ENCODE results near the gene OPA3. TPM values are rescaled to one million over a fixed set of nuclear protein-coding genes. Genes with fewer than 3 reads are reported as not detected.

OPA3 gene
- polyA plus RNA-seq, 1 donor (not counting 4 experiments of a cell fraction or from before 2014, with no cell fraction given): 11.9 TPM

GRCh38 chr19:45547965-45548609, 36.5 kb downstream of the OPA3 start:
- Histone ChIP-seq H3K27me3 (ENCODE audit: control insufficient read depth, extremely low read depth, insufficient read depth, low read length) (no peaks in the 10 kb centered on the region), H3K9me1 (ENCODE audit: control insufficient read depth, extremely low read depth, insufficient read depth, low read length) (peaks cover 5% of the 10 kb centered on the region), H3K27ac (ENCODE audit: control insufficient read depth, insufficient read depth, low read length) (peak overlapping the region; percentile 72), H3K9ac (ENCODE audit: control insufficient read depth, extremely low read depth, insufficient read depth, low read length) (no peak overlapping the region), H3K4me1 (ENCODE audit: control insufficient read depth, extremely low read depth, insufficient read depth, low read length) (peaks cover 29% of the 10 kb centered on the region), H3K79me2 (ENCODE audit: control insufficient read depth, insufficient read depth, low read length) (no peaks in the 10 kb centered on the region), H3K4me3 (ENCODE audit: control insufficient read depth in 2 of 3, extremely low read depth in 1 of 3, insufficient read depth in 2 of 3, low read depth in 1 of 3, low read length in 3 of 3) (no peak overlapping the region), H2AFZ (ENCODE audit: control insufficient read depth, low read length) (peak overlapping the region; percentile 50), H4K20me1 (ENCODE audit: control insufficient read depth, extremely low read depth, insufficient read depth, low read length) (no peaks in the 10 kb centered on the region), H3K9me3 (ENCODE audit: control insufficient read depth, low read depth, low read length) (no peaks in the 10 kb centered on the region), H3K36me3 (ENCODE audit: control insufficient read depth in 2 of 2, extremely low read depth in 1 of 2, insufficient read depth in 2 of 2, low read length in 2 of 2) (peaks cover 2 to 3% of the 10 kb centered on the region in 2 experiments), H3K4me2 (ENCODE audit: control insufficient read depth, extremely low read depth, insufficient read depth, low read depth, low read length) (peak overlapping the region; percentile 56)
- TF ChIP-seq EZH2 (IDR thresholded peaks at IDR 0.05; ENCODE audit: low read length): no peak
- TF ChIP-seq CTCF (optimal IDR thresholded peaks at IDR 0.05 in 1 of 3, IDR thresholded peaks at IDR 0.05 in 1 of 3, conservative IDR thresholded peaks at IDR 0.05 in 1 of 3; ENCODE audit: extremely low read depth in 1 of 3, insufficient read depth in 2 of 3, low read length in 3 of 3): no peak
- FAIRE-seq: peak; percentile 98
- peak; percentile 86 for DNase-seq (ENCODE audit: low read depth, low spot score)
- dilution Hi-C loops (cut with MboI; ENCODE audit: extremely low pct_ligation_motif_present, low sequenced_read_pairs): no loop called here

GRCh38 chr19:45547211-45547770, 37.3 kb downstream of the OPA3 start:
- no peaks in the 10 kb centered on the region for H3K9me3 ChIP-seq (ENCODE audit: control insufficient read depth, low read depth, low read length)
- peaks cover 3% of the 10 kb centered on the region for H3K9me1 ChIP-seq (ENCODE audit: control insufficient read depth, extremely low read depth, insufficient read depth, low read length)
- H2AFZ ChIP-seq (ENCODE audit: control insufficient read depth, low read length): no peak overlapping the region
- peaks cover 32% of the 10 kb centered on the region for H3K4me1 ChIP-seq (ENCODE audit: control insufficient read depth, extremely low read depth, insufficient read depth, low read length)
- H3K4me3 ChIP-seq (ENCODE audit: control insufficient read depth in 2 of 3, extremely low read depth in 1 of 3, insufficient read depth in 2 of 3, low read depth in 1 of 3, low read length in 3 of 3): no peak overlapping the region
- H3K9ac ChIP-seq (ENCODE audit: control insufficient read depth, extremely low read depth, insufficient read depth, low read length): no peak overlapping the region
- TF ChIP-seq EZH2 (IDR thresholded peaks at IDR 0.05; ENCODE audit: low read length) (no peak), CTCF (optimal IDR thresholded peaks at IDR 0.05 in 1 of 3, IDR thresholded peaks at IDR 0.05 in 1 of 3, conservative IDR thresholded peaks at IDR 0.05 in 1 of 3; ENCODE audit: extremely low read depth in 1 of 3, insufficient read depth in 2 of 3, low read length in 3 of 3) (no peak)
- no peaks in the 10 kb centered on the region for H3K27me3 ChIP-seq (ENCODE audit: control insufficient read depth, extremely low read depth, insufficient read depth, low read length)
- dilution Hi-C loops (cut with MboI; ENCODE audit: extremely low pct_ligation_motif_present, low sequenced_read_pairs): no loop called here
- H3K27ac ChIP-seq (ENCODE audit: control insufficient read depth, insufficient read depth, low read length): no peak overlapping the region
- H3K4me2 ChIP-seq (ENCODE audit: control insufficient read depth, extremely low read depth, insufficient read depth, low read depth, low read length): no peak overlapping the region
- H4K20me1 ChIP-seq (ENCODE audit: control insufficient read depth, extremely low read depth, insufficient read depth, low read length): no peaks in the 10 kb centered on the region
- no peaks in the 10 kb centered on the region for H3K36me3 ChIP-seq (ENCODE audit: control insufficient read depth in 2 of 2, extremely low read depth in 1 of 2, insufficient read depth in 2 of 2, low read length in 2 of 2)
- DNase-seq (ENCODE audit: low read depth, low spot score): no peak
- no peaks in the 10 kb centered on the region for H3K79me2 ChIP-seq (ENCODE audit: control insufficient read depth, insufficient read depth, low read length)
- FAIRE-seq: no peak

All from keratinocyte (primary cell).